IPS-NIHi7 (cell line): ENCODE data around the gene TAF11L12.
"Not testable (repeated sequence)": the region's sequence is repeated elsewhere in the genome, so short reads cannot be mapped to it uniquely, and the experiment has no call there.

Experiments used
- DNase-seq: peaks from one replicate; pipeline ENCODE4 v3.0.0; 2012; ENCODE audit warnings: mixed read lengths; ENCODE audit errors: extremely low spot score

The TAF11L12 gene

GRCh38 chr5:17610092-17610491, at the start of gene TAF11L12:
Gene TAF11L12 (plus strand): TSS chr5:17610392.
- DNase-seq, result not testable (repeated sequence)

DNA sequence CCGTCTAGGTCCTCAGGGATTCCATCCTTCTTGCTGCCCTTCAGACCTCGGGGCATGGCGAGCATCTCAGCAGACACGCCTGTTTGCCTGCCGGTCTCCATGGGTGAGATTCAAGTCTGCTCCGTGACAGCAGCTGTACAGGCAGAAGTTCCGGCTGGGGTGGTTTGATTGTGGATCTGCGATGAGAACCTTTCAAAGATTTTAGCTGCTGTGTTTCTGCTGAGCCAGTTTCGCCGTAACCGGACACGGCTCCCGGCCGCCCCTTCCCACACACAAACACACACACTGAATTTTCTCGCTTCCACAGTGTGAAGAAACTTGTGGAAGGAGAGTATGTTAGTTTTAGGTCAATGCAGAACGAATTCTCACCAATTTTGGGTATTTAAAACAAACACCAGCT, 24.5 kb upstream of the TAF11L12 start, which contains the start of gene TAF11L7:
Gene TAF11L7, minus strand, starts transcription at position 101 of the 400 bp plus-strand sequence.
- DNase-seq, result not testable (repeated sequence)

DNA sequence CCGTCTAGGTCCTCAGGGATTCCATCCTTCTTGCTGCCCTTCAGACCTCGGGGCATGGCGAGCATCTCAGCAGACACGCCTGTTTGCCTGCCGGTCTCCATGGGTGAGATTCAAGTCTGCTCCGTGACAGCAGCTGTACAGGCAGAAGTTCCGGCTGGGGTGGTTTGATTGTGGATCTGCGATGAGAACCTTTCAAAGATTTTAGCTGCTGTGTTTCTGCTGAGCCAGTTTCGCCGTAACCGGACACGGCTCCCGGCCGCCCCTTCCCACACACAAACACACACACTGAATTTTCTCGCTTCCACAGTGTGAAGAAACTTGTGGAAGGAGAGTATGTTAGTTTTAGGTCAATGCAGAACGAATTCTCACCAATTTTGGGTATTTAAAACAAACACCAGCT, 19.3 kb upstream of the TAF11L12 start, which contains the start of gene TAF11L8:
Gene TAF11L8, minus strand, starts transcription at position 101 of the 400 bp plus-strand sequence.
- not testable (repeated sequence) for DNase-seq

GRCh38 chr5:17594255-17594654, 15.9 kb upstream of the TAF11L12 start, which contains the start of gene TAF11L9:
Gene TAF11L9 (minus strand): TSS chr5:17594394.
- not testable (repeated sequence) for DNase-seq

- not testable (repeated sequence) for DNase-seq
Measured at GRCh38 chr5:17597728-17598127, 12.5 kb upstream of the TAF11L12 start, which contains the start of gene TAF11L10. Gene TAF11L10 (minus strand): TSS chr5:17597828.

- DNase-seq, result not testable (repeated sequence)
Measured at GRCh38 chr5:17603880-17604279, 6.3 kb upstream of the TAF11L12 start, which contains the start of gene TAF11L11. Gene TAF11L11 (plus strand): TSS chr5:17604183.

- DNase-seq, result no peak
Measured at GRCh38 chr5:17604951-17605350, 5.2 kb upstream of the TAF11L12 start.

DNA sequence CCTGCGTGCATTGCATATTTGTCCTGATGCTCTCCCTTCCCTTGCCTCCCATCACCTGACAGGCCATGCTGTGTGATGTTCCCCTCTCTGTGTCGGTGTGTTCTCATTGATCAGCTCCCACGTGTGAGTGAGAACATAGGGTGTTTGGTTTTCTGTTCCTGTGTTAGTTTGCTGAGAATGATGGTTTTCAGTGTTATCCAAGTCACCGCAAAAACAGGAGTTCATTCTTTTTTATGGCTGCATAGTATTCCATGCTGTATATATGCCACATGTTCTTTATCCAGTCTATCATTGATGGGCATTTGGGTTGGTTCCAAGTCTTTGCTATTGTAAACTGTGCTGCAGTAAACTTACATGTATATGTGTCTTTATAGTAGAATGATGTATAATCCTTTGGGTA, 2.7 kb upstream of the TAF11L12 start:
- DNase-seq, result not testable (repeated sequence)

DNA sequence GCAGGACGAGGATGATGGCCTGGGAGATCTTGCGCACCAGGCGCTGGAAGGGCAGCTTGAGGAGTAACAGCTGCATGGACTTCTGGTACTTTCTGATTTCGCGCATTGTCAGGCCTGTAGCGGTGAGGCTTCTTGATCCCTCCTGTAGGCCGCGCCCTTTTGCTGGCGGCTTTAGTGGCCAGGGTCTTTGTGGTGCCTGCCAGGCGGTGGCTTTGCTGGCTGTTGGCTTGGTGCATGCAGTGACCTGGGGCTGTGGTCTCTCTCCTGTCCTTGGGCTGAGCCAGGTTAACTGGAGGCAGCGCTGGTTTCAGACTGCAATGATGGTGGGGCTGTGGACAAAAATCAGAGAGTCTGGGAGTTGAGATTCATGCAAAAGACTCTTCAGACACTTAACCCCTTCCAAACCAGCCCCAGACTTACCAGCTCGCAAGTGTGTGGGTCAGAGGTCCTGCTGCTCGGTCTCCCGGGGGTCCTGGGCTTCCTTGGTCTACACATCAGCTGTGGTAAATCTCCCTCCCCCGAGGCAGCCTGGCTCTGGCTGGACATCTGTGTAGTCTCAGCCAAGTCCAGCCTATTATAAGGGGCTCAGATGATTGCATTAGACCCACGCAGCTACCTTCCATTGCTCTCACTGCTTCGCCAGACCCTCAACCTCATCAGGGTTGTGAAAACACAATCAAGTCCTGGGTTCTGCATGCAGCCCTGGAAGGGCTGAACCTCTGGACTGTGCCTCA, 4.8 kb downstream of the TAF11L12 start:
- DNase-seq, result no peak

DNA sequence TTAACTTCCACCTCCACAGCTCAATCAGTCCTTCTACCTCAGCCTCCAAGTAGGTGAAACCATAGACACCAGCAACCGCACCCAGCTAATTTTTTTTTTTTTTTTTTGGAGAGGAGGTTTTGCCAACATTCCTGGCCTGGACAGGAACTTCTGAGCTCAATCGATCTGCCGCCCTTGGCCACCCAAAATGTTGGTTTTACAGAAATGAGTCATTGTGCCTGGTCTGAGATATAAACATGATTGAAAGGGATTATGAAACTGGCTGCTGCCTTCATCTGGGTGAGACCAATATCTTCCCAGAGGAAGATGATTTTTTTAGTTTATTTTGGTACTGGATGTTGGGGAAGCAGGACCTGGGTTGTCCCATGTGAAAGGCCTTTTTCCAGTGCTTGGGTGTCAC, 9.2 kb downstream of the TAF11L12 start:
- no peak for DNase-seq

GRCh38 chr5:17620627-17621026, 10.4 kb downstream of the TAF11L12 start:
- peak; percentile 63 for DNase-seq

DNA sequence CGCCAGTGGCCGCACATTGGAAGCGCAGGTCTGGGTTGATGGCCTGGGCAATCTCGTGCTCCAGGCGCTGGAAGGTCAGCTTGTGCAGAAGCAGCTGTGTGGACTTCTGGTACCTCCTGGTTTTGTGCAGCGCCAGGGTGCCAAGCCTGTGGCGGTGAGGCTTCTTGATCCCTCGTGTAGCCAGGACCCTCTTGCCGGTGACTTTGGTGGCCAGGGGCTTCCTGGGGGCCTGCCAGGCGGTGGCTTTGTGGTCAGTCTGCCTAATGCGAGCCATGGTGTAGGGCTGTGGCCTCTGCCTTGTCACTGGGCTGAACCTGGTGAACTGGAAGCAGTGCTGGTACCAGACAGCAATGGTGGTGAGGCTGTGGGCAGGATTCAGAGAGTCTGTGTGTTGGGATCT, 15.5 kb downstream of the TAF11L12 start:
- no peak for DNase-seq

GRCh38 chr5:17631788-17632187, 21.6 kb downstream of the TAF11L12 start, which contains the start of gene TAF11L13:
Gene TAF11L13 (plus strand): TSS chr5:17632088.
- not testable (repeated sequence) for DNase-seq

DNA sequence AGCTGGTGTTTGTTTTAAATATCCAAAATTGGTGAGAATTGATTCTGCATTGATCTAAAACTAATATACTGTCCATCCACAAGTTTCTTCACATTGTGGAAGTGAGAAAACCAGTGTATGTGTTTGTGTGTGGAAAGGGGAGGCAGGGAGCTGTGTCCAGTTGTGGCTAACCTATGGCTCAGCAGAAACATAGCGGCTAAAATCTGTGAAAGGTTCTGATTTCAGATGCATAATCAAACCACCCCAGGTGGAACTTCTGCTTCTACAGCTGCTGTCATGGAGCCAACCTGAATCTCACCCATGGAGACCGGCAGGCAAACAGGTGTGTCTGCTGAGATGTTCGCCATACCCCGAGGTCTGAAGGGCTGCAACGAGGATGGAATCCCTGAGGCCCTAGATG, 24.0 kb downstream of the TAF11L12 start, which contains the start of gene TAF11L14:
Gene TAF11L14, plus strand, starts transcription at position 301 of the 400 bp plus-strand sequence.
- no peak for DNase-seq

GRCh38 chr5:17649232-17649631, 39.0 kb downstream of the TAF11L12 start:
- DNase-seq, result not testable (repeated sequence)

- DNase-seq, result not testable (repeated sequence)
Measured at GRCh38 chr5:17655201-17655759, 45.1 kb downstream of the TAF11L12 start.

GRCh38 chr5:17655921-17656320, 45.7 kb downstream of the TAF11L12 start:
- DNase-seq, result no peak
